ENCODE data around the gene SLC34A2.

DNA sequence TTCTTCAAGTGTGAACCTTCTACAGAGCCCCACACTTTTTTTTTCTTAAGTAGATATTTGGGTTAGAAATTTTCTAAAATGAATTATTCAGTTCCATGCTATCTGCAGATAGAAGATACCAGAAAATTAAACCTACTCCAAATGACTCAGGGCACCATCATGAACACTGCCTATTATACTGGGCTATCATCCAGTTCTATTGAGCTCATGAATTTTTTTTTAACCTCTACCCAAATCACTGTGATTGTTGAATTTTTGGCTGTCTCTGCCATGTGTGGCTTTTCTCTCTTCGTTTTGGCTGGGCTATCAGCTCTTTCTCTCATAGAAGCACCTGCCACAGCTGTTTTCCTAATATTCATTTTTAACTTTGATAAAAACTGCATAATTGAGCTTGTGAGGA is 31.0 kb upstream of the SLC34A2 start:
- TF ChIP-seq POLR2A (IDR thresholded peaks at IDR 0.05) (no peak), CTCF (IDR thresholded peaks at IDR 0.05) (no peak)
